HG02763 (cell line): ENCODE results near the gene CAMK2D.

Source experiments
- ATAC-seq: cut with Tn5 transposase; IDR thresholded peaks from one replicate; pipeline ENCODE4 v1.9.1; 2021; ENCODE audit warnings: mild to moderate bottlenecking, moderate library complexity; ENCODE audit not compliant: unreplicated experiment

Gene CAMK2D

GRCh38 chr4:113407409-113407808 lies 354.1 kb downstream of the CAMK2D start:
- ATAC-seq, result no peak

- no peak for ATAC-seq
Measured at GRCh38 chr4:113406723-113407016, 354.9 kb downstream of the CAMK2D start.

GRCh38 chr4:113405874-113406722 lies 355.4 kb downstream of the CAMK2D start:
- no peak for ATAC-seq

- no peak for ATAC-seq
Measured at GRCh38 chr4:113404841-113405240, 356.7 kb downstream of the CAMK2D start.

GRCh38 chr4:113404167-113404571 lies 357.4 kb downstream of the CAMK2D start:
- ATAC-seq, result no peak
